ENCODE measurements around the gene SBF1.
"Not testable (repeated sequence)": the region's sequence is repeated elsewhere in the genome, so short reads cannot be mapped to it uniquely, and the experiment has no call there.

The SBF1 gene

GRCh38 chr22:50422046-50422445, 52.8 kb downstream of the SBF1 start:
- DNase-seq = no peak

- no peak for DNase-seq
Measured at GRCh38 chr22:50420581-50420980, 54.3 kb downstream of the SBF1 start.

- no peak for DNase-seq
Measured at GRCh38 chr22:50420015-50420414, 54.8 kb downstream of the SBF1 start.

GRCh38 chr22:50419116-50419515, 55.7 kb downstream of the SBF1 start:
- DNase-seq = no peak

GRCh38 chr22:50418624-50419023, 56.2 kb downstream of the SBF1 start:
- DNase-seq = no peak

GRCh38 chr22:50417411-50418210, 57.2 kb downstream of the SBF1 start:
- DNase-seq = no peak

GRCh38 chr22:50416996-50417395, 57.8 kb downstream of the SBF1 start:
- no peak for DNase-seq

- DNase-seq = no peak
Measured at GRCh38 chr22:50415426-50415825, 59.4 kb downstream of the SBF1 start.

- DNase-seq = no peak
Measured at GRCh38 chr22:50414476-50415248, 60.2 kb downstream of the SBF1 start.

- DNase-seq = not testable (repeated sequence)
Measured at GRCh38 chr22:50408954-50409353, 65.9 kb downstream of the SBF1 start.

GRCh38 chr22:50408311-50408710, 66.5 kb downstream of the SBF1 start:
- no peak for DNase-seq

GRCh38 chr22:50406416-50407170, 68.2 kb downstream of the SBF1 start:
- DNase-seq = no peak

GRCh38 chr22:50403701-50404101, 71.1 kb downstream of the SBF1 start:
- DNase-seq = peak; percentile 57

GRCh38 chr22:50401907-50402306, 72.9 kb downstream of the SBF1 start:
- DNase-seq = no peak

GRCh38 chr22:50400931-50401330, 73.9 kb downstream of the SBF1 start:
- DNase-seq = no peak

- DNase-seq = no peak
Measured at GRCh38 chr22:50400406-50400805, 74.4 kb downstream of the SBF1 start.

- peak; percentile 21 for DNase-seq
Measured at GRCh38 chr22:50399751-50400331, 75.0 kb downstream of the SBF1 start.

- peak; percentile 69 for DNase-seq
Measured at GRCh38 chr22:50398831-50399648, 75.8 kb downstream of the SBF1 start.

- not testable (repeated sequence) for DNase-seq
Measured at GRCh38 chr22:50397371-50398060, 77.3 kb downstream of the SBF1 start.

- DNase-seq = no peak
Measured at GRCh38 chr22:50396751-50397370, 78.0 kb downstream of the SBF1 start.
